Measurements from ENCODE around the gene ARHGAP11A.

ARHGAP11A gene

DNA sequence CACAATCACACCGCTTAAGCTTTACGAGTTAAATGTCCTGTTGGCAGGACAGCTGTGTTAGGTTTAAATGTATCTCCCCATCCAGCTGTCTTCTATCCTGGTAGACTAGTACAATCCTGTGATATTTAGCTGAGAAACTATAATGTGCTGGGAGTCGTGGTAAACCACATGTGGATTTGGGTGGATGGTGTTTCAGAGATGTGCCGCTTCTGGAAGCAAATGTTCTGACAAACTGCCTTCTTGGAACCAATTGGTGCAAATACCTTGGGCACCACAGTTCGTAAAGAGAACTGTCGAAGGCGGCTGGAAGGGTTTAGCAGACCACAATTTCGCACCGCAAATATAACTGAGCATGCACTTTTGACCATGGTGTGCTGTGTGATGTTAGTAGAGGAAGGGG is 41.2 kb downstream of the ARHGAP11A start:
- no peak for DNase-seq

- DNase-seq, result peak; percentile 51
These were observed 42.0 kb downstream of the ARHGAP11A start for GRCh38 chr15:32657198-32657883.

GRCh38 chr15:32657941-32658340 is 42.6 kb downstream of the ARHGAP11A start:
- DNase-seq, result no peak

DNA sequence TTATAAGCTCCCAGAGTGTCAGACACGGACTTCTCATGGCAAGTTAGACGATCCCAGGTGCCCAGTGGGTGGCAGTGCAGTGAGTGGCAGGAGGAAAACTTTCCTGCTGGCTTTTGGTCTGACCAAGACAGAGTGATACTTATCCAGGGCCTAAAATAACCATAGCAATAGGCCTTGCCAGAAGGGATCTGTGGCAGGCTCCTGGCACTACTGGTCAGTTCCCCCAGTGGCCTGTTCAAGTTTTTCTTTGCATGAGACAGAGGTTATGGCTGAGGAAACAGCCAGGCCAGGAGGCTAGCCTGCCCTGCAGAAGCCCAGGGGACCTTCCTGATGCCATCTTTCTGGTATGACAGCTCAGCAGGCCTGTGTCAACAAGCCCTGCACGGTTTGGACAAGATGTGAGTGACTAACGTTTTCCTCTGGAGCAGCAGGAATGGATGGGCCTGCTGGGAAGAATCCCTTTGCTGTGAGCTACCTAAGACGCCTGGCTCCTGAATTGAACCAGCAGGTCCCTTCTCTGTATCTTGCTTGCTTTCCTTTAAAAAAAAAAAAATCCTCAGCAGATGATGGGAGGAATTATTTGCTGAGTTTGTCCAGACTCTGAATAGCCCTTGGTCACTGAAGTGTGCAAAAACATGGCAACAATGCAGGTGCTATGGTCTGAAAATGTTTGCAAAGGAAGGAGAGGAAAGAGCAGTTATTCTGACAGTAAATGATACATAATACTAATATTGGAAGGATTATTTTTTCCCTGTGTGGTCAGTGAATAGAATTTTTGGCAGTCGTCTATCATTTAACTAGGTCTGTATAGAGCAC is 44.2 kb downstream of the ARHGAP11A start:
- DNase-seq, result peak; percentile 96

- peak; percentile 25 for DNase-seq
These were observed 48.4 kb downstream of the ARHGAP11A start for GRCh38 chr15:32663671-32664070.

- no peak for DNase-seq
These were observed 49.5 kb downstream of the ARHGAP11A start for GRCh38 chr15:32664796-32665195.

DNA sequence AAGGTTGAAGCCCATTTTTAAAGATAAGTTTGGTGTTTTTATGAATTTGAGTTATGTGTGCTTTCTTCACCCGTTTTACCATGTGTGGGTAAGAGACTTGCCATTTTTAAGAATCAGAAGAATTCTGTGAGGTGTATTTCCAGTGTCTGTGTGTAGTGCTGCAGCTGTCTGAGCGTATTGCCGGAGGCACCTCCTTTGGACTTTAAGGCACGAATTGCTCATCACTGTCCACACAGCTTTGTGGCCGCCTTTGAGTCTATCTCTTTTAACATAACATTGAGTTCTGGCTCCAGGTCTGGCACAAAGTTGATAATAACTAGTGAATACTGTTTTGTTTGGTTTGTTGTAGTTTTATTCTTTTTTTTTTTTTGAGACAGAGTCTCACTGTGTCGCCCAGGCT is 52.0 kb downstream of the ARHGAP11A start:
- DNase-seq, result no peak

DNA sequence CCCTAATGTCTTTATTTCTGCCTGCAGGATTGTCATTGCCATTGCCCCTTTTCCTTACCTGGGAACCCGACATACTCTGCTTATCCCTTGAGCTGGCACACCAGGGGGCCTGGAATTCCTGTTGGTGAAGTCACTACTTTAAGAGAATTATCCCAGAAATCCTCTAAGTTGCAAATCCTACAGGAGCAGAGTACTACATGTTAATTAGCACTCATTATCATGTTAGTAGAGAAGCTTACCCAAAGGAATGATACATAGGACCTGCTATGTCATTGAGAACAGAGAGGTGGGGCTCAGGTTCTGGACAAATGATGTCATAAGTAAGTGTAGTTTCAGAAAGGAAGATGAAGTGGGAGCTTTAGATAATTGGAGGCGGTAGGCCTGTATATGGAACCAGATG is 53.6 kb downstream of the ARHGAP11A start:
- DNase-seq, result peak; percentile 55

- peak; percentile 96 for DNase-seq
These were observed 54.8 kb downstream of the ARHGAP11A start for GRCh38 chr15:32669896-32670611.

DNA sequence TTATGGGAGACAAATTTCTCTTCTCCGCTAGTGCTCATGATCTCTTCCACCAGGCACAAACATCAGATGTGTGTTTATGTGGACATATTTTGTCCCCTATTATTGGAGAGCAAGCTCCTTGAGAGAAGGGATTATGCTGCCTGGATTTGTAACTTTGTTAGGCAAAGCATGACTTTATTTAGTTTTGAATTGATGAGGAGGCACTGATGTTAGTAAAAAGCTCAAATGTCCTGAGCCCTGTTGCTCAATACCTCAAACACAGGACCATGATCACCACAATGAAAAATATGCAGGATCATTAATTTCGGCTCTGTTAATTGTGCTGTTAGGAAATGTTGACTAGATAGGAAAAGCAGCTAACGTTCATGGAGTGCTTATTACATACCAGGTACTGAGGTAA is 55.3 kb downstream of the ARHGAP11A start:
- DNase-seq, result peak; percentile 65

DNA sequence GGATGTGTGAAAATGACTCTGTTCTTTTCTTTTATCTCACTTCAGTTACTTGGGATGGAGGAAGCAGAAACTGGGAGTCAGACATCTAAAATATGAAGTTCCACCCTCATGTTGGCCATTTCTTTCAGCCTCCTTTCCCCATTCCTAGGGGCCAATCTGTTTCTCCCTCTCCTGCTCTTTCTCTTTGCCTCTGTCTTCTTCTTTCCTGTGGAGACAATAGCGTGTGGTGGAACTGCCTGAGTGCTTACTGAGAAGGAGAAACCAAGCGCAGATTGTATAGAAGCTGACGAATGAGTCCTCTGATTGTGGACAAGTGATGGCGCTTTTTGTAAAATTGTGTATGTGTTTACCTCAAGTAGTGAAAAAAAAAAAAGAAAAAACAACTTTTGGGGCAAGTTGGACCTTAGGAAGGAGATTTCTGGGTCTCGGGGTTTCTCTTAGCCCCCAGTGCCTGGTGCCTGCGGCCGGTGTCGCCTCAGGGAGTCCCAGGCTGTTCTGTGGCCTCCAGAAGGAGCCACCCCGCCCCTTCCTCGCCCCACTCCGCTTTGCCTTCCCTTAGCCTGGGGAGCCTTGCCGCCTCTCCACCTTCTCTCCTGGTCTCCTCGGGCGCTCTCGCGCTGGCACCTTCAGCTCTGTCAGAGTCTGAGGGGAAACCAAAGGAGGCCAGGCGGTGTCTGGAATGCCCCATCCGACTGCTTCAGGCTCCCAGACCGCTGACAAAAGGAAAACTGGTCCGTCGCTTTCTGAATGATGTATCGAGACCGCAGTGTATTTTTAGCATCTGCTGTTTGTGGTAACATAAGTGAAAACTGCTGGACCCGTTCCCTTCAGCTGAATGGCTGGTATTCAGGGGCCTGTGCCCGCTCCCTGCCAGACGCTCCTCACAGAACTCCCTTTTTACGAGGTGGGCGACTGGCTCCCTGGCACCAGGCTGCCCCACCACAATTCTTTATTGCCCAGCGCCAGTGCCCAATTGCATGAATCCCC is 56.3 kb downstream of the ARHGAP11A start:
- DNase-seq, result peak; percentile 14

GRCh38 chr15:32674681-32675080 is 59.4 kb downstream of the ARHGAP11A start:
- DNase-seq, result peak; percentile 18

- DNase-seq, result peak; percentile 25
These were observed 60.2 kb downstream of the ARHGAP11A start for GRCh38 chr15:32675466-32675865.

- DNase-seq, result peak; percentile 81
These were observed 60.9 kb downstream of the ARHGAP11A start for GRCh38 chr15:32676169-32676568.

DNA sequence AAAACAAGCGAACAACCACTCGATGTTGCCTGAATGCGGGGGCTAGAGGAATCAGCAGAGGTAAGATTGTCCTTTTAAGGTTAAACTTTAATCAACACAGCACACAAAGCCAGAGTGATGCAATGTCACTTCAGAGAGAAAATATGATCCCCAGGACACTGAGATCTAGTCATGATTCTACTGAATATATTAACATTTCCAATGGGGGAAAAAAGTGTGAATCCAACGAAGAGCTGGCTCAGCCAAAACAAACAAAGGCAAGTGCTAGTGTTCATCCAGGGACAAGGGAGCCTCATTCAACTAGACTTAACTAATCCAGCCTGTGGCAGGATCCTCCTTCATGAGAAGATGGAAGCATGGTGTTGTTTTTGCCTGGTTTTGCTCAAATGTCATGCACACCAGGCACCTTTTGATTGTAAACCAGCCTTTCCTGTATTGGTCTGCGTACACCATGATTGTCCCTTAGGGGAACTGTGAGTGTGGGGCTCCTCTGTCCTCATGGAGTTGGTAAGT is 62.0 kb downstream of the ARHGAP11A start:
- peak; percentile 88 for DNase-seq

GRCh38 chr15:32679298-32679690 is 64.0 kb downstream of the ARHGAP11A start:
- peak; percentile 17 for DNase-seq

DNA sequence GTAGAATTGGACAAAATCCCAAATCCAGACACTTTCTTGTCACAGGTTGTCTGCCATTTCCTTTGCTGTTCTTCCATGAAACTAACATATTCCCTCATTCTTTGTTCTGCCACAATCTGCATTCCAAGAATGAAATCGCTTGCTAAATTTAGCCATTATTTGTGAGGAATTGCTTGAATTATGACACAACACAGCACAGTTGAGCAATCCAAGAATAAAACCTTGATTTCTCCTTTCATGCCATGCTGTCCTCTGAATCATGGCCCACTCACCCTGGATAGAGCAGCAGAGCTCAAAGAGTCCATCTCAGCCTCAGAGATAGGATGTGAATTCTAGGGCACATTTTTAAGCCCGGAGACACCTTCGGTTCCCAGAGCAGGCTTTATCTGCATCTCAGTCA is 67.3 kb downstream of the ARHGAP11A start:
- DNase-seq, result no peak

DNA sequence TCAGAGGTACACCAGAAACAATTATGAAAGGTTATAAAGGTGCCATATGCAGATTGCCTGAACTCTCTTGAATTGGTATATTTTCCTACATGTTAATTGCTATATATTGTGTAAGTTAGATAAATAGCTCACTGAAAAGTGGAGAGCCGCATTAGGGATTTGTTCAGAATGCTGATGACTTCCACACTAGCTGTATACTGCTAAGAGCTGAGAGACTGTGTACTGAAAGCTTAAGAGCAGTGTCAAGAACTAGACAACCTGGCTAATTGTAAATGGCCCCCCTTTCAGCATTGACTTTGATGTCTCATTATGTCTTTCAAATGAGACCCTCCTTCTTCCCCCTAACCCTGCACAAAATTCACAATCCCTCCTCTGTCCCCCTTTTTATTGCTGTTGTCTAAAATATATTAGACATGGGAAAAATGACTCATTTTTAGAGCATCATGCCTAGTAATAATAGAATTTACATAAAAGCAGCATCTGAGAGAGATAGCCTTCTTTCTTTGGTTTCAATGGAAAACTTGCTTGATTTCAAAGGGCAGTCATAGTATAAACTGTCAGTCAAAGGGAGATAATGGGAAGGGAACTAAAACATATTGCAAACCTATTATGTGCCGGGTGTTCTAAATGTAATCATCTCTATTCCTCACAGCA is 67.8 kb downstream of the ARHGAP11A start:
- no peak for DNase-seq

DNA sequence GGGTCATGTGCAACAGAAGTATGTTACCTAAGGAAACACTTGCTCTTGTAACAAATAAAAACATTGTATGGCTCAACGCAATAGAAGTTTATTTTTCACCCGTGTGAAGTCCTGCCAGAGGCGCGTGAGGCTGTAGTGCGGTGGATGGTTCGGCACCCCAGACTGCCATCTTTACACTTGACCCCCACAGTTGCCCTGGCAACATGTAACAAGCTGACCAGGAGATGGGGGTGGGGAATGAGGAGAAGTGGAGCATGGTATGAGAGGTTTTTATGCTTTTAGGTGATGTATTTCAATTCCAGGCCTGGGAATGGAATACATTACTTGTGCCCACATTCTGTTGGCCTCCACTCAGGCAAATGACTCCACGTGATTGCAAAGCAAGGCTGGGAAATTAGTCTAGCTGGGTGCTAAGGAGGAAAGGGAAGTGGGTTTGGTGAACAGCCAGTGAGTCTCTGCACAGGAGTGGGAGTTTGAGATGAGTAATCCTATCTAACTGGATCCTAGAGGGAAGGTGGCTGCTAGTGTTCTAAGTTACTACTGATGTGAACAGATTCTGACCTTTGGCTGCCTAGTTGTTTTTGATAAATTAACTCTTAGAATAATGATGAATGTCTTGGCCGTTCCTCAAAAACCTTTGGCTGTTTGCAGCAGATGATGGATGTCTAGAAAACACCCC is 68.7 kb downstream of the ARHGAP11A start:
- DNase-seq, result no peak

- DNase-seq, result no peak
These were observed 70.3 kb downstream of the ARHGAP11A start for GRCh38 chr15:32685576-32685975.

GRCh38 chr15:32687556-32687955 is 72.3 kb downstream of the ARHGAP11A start:
- peak; percentile 59 for DNase-seq
